EL (cell line): ENCODE results near the gene FZR1.
"Not testable (repeated sequence)": the region's sequence is repeated elsewhere in the genome, so short reads cannot be mapped to it uniquely, and the experiment has no call there.

Source experiments
- DNase-seq: peaks from one replicate; pipeline ENCODE4 v3.0.0-alpha.2; 2016

FZR1 gene

GRCh38 chr19:3516675-3517207, 10.6 kb downstream of the FZR1 start:
- DNase-seq: no peak

- DNase-seq: no peak
Observed at GRCh38 chr19:3517638-3518037, 11.5 kb downstream of the FZR1 start.

DNA sequence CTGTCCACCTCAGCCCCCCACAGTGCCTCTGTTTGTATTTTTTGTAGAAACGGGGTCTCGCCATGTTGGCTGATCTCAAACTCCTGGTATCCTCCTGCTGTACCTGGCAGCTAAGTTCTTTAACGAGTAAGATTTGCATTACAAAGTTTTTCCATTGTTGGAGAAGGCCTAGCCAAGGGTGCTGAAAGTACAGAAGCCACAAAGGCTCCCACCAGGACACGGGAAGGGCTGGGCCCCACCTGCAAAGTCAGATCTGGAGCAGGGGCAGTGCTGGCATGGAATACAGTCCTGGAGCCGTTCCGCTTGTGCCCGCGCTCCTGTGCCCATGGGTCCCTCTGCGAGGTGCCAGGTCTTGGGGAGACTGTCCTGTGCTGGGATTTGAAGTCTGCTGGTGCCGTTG, 12.1 kb downstream of the FZR1 start:
- DNase-seq: no peak

- DNase-seq: no peak
Observed at GRCh38 chr19:3518659-3519058, 12.5 kb downstream of the FZR1 start.

GRCh38 chr19:3519126-3519525, 13.0 kb downstream of the FZR1 start:
- no peak for DNase-seq

DNA sequence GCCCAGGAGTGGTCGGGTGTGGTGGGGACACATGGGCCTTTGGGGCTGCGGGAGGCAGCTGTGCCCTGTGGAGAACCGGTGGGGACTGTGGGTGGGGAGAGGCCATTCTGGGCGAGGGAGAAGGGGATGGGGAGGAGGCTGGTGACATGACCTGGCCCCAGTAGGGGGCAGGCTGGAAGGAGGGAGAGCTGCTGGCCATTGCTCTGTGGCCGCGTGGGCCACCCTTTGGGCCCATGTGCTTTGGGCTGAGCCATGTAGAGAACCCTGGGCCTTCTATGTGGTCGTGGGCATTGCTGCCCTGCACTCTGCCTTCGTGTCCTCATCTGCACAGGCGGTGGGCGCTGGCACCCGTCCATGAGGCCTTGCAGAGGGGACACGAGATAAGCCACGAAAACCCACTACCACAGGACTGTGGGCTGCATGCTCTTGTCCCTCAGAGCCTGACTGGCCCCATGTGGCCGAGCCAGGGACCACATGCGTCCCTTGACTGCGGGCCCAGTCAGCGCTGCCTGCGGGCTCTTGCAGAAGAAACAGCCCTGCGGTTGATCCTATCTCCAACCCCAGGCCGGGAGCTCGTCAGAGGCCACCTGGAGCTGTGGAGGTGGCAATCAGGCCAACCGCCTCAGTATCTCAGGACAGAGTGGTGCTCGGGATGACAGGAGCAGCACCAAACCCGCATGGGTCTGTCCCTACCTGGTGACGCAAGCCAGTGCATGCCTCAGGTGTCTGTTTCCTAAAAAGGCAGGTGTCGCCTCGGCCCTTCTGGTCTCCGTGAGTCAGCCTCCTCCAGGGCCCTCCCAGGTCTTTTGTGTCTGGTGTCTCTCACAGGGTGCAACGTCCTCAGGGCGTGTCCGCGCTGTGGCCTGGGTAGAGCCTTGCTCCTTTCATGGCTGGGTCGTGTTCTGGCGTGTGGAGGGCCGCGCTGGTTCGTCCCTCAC, 14.3 kb downstream of the FZR1 start:
- DNase-seq: no peak

DNA sequence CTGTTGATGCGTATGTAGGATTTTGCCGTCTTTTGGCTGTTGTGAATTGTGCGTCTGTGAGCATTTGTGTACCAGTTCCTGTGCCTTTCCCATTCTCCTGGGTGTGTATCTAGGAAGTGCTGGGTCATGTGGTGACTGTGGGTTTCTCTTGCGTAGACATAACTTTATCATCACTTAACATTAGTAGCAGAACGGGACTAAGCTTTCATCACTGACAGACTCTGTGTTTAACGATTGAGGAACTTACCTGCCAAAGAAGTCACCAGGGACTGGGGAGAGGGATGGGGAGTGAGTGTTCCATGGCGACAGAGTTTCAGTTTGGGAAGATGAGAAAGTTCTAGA, 15.0 kb downstream of the FZR1 start:
- DNase-seq: no peak

DNA sequence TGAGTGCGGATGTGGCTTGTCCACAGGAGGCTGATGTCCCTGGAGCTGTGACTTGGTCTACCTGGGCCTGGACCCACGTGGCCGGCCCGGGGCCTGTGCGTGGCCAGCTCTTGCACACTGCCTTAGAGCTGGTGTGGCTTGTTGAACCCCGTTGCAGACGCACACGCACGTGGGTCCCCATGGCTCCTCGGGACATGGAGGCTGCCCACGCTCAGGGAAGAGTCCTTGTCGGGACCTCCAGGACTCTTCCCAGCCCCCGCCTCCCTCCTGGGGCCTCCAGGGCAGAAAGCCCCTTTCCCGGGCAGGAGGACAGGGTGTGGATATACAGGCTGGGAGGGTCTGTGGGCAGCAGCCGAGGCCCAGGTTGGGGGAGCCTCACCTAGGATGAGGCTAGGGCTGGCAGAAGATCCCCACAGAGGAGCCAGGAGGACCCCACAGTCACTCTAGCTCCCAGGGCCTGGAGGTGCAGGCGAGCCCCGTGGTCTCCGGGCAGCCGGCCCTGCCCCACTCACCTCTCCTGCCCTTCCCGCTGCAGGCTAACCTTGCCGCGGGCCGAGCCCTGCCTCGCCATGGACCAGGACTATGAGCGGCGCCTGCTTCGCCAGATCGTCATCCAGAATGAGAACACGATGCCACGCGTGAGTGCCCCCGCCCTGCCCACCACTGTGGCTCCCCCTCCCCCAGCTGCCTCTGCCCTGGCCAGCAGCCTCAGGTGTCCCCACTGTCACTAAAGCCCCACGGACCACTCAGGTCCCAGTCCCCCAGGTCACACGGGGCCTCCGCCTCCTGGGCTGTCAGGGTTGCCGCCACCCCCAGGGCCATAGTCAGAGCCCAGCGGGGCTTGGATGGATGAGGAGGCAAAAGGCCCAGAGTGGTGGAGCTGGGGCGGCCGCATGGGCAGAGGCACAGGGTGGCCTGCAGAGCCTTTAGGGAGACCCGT, 16.6 kb downstream of the FZR1 start:
- DNase-seq: no peak

GRCh38 chr19:3523361-3524077, 17.4 kb downstream of the FZR1 start:
- no peak for DNase-seq

GRCh38 chr19:3524078-3524842, 18.1 kb downstream of the FZR1 start:
- no peak for DNase-seq

DNA sequence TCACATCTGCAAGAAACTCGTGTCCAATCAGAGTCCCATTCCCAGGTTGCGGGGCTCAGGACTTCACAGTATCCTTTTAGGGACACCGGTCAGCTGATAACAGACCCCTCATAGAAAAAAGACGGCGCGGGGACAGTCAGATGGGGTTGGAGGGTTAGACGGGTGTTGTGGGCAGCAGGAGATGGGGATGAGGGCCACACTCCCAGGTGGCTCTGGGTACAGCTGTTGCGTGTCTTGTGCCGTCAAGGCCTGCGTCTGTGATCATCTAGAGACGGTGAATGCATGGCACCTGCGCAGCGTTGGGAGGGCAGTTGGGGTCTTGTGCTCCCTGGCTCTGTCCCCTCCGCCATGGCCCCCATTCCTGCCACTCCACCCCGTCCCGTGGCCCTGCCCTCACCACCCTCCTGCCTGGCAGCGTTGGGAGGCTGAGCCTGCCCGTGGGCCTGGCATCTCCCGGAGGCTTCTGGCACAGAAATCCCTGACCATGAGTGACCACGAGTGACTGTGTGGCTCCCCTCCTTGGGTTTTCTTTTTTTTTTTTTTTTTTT, 18.9 kb downstream of the FZR1 start:
- DNase-seq: no peak

DNA sequence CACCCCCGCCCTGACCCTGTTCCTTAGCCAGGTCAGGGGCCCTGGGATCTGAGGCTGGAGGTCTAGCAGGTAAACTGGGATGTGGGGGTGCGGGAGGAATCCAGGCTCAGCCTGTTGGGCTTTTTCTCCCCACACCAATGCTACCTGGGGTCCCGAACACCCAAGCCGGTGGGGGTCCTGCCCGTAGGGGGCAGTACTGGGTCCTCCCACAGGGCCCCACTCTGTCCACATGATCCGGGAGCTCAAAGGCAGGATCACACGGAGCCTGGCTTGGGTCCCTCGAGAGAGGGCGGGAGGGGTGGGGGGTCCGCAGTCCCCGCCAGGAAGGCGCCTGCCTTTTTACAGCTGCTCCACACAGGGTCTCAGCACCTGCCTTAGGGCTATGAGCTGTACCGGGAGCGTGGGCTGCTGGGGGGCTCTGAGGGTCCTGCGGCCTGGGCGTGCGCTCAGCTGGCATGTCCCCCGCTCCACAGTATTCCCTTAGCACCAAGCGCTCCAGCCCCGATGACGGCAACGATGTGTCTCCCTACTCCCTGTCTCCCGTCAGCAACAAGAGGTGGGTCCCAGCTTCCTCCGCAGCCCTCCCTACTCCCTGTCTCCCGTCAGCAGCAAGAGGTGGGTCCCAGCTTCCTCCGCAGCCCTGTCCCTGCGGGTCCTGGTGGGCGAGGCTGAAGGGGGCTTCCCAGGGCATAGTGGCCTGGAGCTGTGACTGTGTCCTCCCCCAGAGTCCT, 20.6 kb downstream of the FZR1 start:
- DNase-seq: no peak

DNA sequence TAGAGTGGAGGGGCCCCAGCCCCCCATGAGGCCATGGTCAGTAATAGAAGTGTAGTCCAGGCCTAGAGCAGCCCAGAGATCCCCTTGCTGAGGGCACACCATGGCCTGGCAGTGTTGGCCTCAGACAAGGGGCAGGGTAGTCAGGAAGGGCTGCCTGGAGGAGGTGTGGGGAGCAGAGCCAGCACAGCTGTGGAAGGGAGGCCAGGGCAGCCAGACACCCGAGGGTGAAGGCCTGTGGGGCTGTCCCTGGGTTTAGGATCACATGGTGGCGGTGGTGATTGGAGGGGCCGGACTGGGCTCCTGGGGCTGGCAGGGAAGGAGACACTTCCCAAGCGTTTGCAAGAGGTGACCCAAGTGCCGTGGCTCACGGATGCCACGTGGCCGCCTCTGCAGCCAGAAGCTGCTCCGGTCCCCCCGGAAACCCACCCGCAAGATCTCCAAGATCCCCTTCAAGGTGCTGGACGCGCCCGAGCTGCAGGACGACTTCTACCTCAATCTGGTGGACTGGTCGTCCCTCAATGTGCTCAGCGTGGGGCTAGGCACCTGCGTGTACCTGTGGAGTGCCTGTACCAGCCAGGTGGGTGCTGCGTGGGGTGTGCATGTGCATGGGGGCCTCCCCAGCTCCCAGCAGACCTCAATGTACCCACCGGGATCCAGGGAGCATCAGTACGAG, 21.3 kb downstream of the FZR1 start:
- no peak for DNase-seq

- no peak for DNase-seq
Observed at GRCh38 chr19:3528080-3528479, 22.0 kb downstream of the FZR1 start.

DNA sequence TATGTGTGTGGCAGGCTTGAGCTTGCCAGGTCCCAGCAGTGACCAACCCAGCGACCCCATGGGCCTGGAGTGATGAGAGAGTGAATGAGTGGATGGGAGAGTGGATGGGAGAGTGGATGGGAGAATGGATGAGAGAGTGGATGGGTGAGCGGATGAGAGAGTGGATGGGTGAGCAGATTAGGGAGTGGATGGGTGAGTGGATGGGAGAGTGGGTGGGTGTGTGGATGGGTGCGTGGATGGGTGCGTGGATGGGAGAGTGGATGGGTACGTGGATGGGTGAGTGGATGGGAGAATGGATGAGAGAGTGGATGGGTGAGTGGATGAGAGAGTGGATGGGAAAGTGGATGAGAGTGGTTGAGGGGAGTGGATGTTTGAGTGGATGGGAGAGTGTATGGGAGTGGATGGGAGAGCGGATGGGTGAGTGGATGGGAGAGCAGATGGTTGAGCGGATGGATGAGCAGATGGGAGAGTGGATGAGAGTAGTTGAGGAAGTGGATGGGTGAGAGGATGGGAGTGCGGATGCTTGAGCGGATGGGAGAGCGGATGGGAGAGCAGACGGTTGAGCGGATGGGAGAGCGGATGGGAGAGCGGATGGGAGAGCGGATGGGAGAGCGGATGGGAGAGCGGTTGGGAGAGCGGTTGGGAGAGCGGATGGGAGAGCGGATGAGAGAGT, 22.6 kb downstream of the FZR1 start:
- DNase-seq: no peak

DNA sequence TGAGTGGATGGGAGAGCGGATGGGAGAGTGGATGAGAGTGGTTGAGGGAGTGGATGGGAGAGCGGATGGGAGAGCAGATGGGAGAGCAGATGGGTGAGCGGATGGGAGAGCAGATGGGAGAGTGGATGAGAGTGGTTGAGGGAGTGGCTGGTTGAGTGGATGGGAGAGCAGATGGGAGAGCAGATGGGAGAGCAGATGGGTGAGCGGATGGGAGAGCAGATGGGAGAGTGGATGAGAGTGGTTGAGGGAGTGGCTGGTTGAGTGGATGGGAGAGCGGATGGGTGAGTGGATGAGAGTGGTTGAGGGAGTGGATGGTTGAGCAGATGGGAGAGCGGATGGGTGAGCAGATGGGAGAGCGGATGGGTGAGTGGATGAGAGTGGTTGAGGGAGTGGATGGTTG, 23.2 kb downstream of the FZR1 start:
- DNase-seq: not testable (repeated sequence)

DNA sequence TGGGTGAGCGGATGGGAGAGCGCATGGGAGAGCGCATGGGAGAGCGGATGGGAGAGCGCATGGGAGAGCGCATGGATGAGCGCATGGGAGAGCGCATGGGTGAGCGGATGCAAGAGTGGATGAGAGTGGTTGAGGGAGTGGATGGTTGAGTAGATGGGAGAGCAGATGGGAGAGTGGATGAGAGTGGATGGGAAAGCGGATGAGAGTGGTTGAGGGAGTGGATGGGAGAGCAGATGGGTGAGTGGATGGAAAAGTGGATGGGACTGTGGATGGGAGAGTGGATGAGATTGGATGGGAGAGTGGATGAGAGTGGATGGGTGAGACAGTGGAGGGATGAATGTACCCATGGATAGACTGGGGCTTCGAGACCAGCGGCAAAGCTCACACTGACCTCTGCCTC, 24.3 kb downstream of the FZR1 start:
- DNase-seq: no peak

GRCh38 chr19:3531716-3532115, 25.6 kb downstream of the FZR1 start:
- DNase-seq: no peak

GRCh38 chr19:3532154-3532786, 26.2 kb downstream of the FZR1 start:
- no peak for DNase-seq
